ENCODE measurements around the gene ANKS1A. TPM values are rescaled to one million over a fixed set of nuclear protein-coding genes. Genes with fewer than 3 reads are reported as not detected.

ANKS1A gene
- total RNA-seq, 1 donor from 2014 or later, result 9.9 TPM

- no peak for DNase-seq (ENCODE audit: low spot score)
Measured at GRCh38 chr6:35054106-35054742, 165.2 kb downstream of the ANKS1A start.

GRCh38 chr6:35054743-35055130, 165.7 kb downstream of the ANKS1A start:
- DNase-seq (ENCODE audit: low spot score), result no peak

- DNase-seq (ENCODE audit: low spot score), result no peak
Measured at GRCh38 chr6:35055891-35056290, 166.8 kb downstream of the ANKS1A start.

GRCh38 chr6:35056952-35057351, 167.9 kb downstream of the ANKS1A start:
- no peak for DNase-seq (ENCODE audit: low spot score)

GRCh38 chr6:35057449-35058357, 168.6 kb downstream of the ANKS1A start:
- peak; percentile 40 for DNase-seq (ENCODE audit: low spot score)

GRCh38 chr6:35058358-35058675, 169.3 kb downstream of the ANKS1A start:
- no peak for DNase-seq (ENCODE audit: low spot score)

DNA sequence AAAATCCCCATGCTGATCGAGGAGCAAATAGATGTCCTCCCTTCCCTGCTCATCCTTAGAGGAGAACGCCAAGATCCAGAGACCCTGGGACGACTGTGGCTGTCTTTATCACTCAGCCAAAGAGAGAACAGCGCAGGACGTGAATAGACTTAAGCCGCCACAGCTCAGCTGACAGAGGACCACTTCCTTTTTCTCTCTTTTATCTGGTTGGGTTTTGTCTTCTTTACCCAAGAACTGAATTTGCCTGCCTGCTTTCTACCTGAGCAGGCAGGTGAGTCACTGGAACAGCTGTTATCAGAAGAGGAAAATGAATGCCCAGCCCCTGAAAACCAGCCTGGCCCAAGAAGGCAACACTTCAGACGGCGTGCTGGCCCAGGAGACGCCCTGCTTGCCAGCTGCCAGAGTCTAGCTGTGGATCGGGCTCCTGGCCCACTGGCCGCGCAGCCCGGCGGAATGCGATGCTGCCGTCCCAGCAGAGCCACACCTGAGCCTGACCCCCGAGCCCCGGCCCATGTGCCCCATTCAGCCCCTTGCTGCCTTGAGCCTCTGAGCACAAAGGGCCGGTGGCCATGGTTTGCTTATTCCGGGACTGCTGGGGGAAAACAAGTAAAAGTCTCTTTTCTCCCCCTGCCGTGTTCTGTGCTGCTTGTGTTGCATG, 169.9 kb downstream of the ANKS1A start:
- no peak for DNase-seq (ENCODE audit: low spot score)

DNA sequence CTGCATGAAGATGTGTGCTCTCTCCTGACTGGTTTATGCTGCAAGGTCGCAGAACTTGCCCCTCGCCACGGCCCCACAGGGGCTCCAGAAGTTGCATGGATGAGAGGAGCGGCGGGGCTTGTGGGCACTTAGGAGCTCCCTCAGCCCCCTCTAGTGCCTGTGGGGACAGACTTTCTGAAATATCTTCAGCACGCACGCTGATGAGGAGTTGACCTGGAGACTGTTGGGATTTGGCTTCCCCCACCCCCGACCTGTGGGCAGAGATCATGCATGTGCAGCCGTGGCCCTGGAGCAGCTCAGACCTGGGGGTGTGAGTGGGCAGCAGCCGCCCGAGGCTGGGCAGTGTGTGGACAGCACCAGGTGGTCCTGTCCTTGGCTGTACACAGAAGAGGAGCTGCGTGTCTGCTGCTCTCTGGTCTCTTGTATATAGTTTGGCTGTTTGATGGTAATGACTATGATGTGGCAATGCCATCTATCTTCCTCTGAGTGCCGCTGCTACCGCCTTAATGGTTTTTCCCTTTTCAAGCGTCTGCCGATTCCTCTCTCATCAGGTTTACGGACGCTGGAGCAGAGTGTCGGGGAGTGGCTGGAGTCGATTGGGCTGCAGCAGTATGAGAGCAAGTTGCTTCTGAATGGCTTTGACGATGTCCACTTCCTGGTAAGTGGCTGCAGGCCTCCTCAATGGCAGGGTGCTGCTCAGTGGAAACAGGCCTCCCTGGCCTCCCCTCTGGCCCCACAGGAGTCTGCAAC, 170.7 kb downstream of the ANKS1A start:
- no peak for DNase-seq (ENCODE audit: low spot score)

GRCh38 chr6:35061102-35061615, 172.1 kb downstream of the ANKS1A start:
- DNase-seq (ENCODE audit: low spot score), result no peak

DNA sequence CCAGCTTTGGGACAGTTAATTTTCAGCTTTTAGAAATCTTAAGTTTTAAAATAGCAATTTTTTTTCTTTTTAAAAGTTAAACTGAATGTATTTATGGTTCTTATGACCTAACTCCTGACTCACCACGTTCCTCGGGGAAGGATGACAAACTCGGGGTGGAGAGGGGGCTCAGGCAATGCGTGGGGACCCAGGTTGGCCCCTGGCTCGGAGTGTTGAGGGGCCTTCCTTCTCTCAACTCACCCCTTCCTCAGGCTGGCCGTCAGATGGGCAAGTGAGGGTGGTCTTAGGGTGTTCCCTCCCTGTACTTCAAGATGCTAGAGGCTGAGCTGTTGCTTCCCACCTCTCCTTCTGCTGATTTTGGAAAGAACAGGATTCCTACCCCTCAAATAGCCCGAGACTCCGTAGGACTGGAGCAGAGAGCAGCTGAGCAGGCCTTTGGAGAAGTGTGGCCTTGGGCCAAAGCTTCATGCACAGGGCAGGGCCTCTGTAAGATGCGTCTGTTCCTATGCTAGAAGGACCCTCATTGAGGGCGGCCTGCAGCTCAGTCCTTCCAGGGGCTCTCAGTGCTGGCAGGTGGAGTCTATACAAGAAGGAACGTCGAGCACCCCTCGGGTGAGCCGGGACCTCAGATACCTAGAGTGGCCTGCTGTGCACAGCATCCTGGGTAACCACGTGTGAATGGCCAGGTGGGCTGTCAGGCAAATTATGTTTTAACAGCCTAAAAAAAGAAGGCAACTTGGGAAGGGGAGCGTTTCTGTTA, 172.8 kb downstream of the ANKS1A start:
- DNase-seq (ENCODE audit: low spot score), result no peak

DNA sequence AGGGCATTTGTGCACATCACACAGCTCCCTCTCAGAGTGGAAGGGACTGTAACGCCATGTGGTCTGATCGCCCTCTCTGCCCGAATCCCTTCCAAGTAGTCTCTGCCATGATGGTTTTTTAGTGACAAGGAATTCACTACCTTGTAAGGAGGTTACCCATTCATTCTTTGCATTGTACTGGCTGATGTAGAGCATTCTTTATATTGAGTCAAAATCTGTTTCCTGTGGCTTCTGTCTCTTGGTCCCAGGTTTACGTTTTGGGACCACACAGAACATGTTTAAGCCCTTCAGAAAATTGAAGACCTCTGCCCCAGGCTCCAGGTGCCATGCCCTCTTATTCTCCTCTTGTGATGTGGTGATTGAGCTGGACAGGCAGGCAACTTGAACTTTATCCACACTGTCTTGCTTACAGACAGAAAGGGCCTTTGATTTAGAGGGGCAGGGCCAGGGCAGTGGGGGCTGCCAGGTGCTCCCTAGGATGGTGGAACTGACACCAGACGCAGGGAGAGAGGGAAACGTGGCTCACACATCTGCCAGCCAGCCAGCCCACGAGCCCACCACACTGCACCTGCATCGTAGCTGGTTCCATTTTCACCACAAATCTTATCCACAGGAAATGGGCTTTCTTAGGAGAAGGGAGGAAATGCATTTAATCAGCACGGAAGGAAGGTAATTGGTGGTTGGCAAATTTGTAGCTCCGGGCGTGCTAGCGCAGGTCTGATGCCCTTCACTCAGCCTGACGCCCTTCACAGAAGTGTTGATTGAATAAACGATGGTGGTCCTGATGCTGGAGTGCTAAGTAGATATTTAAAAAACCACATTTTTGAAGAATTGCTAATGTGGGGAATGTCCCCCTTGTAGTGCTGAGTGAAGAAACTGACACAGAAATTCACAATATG, 173.9 kb downstream of the ANKS1A start:
- DNase-seq (ENCODE audit: low spot score), result no peak

DNA sequence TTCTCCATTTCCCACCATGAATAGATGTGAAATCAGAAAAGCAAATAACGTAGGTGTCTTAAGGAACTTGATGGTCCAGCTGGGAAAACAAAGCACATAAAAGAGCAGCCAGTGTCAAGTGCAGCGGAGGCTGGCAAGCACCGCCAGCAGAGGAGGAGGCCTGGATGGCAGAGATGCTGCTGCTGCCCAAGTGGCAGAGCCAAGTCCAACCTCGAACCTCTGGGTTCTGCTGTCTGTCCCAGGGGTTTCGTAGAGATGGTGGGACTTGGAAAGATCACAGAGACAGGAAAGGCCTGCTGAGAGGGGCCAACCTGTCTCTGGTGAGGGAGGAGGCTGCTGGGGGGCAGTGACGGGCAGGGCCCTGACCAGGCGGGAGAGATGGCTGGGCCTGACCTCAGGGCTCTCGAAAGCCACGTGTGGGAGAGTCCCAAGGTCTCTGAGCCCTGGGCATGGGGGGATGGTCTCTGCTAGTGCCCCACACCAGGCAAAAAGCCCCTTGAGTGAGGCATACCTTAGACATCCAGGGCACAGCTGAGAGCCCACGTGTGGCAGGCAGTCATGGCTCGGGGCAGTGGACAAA, 174.7 kb downstream of the ANKS1A start:
- no peak for DNase-seq (ENCODE audit: low spot score)

- DNase-seq (ENCODE audit: low spot score), result no peak
Measured at GRCh38 chr6:35064290-35064689, 175.2 kb downstream of the ANKS1A start.

- no peak for DNase-seq (ENCODE audit: low spot score)
Measured at GRCh38 chr6:35064757-35065440, 175.8 kb downstream of the ANKS1A start.

DNA sequence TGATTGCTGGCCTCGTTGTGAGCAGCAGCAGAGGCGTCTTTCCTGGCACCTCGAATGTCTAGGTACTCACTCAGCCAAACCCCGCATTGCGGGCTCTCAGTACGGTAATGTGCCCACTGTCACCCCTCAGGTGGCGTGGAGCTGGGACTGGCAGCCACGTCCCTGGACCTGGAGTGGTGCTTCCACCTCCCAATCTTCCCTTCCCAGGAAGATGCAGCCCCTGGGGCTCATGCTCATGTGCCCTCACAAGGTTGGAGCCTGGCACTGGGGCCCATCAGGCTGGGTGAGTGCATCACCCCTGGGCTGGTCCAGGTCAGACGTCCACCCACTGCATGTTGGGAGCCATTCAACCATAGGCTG, 176.4 kb downstream of the ANKS1A start:
- no peak for DNase-seq (ENCODE audit: low spot score)

GRCh38 chr6:35065870-35066269, 176.8 kb downstream of the ANKS1A start:
- no peak for DNase-seq (ENCODE audit: low spot score)

GRCh38 chr6:35067234-35067633, 178.2 kb downstream of the ANKS1A start:
- no peak for DNase-seq (ENCODE audit: low spot score)

- no peak for DNase-seq (ENCODE audit: low spot score)
Measured at GRCh38 chr6:35068206-35068605, 179.2 kb downstream of the ANKS1A start.

GRCh38 chr6:35068644-35069043, 179.6 kb downstream of the ANKS1A start:
- no peak for DNase-seq (ENCODE audit: low spot score)
